HT-29 (cell line): Measurements from ENCODE around the gene RAB5A. TPM values are rescaled to one million over a fixed set of nuclear protein-coding genes. Genes with fewer than 3 reads are reported as not detected.
"Not testable (repeated sequence)": the region's sequence is repeated elsewhere in the genome, so short reads cannot be mapped to it uniquely, and the experiment has no call there.

ENCODE experiments used
- DNase-seq: peaks from one replicate; pipeline ENCODE4 v3.0.0-alpha.2; 2015; ENCODE audit warnings: low spot score
- total RNA-seq: library from RNA; depleted of rRNA; stranded (reverse); fragments of >200 nt; shearing (Covaris generic); gene quantifications from 2 replicates; pipeline ENCODE4 v1.2.3, GENCODE V29; 2014

The RAB5A gene
- total RNA-seq, 1 experiment from 2014 or later: 29.7 TPM

DNA sequence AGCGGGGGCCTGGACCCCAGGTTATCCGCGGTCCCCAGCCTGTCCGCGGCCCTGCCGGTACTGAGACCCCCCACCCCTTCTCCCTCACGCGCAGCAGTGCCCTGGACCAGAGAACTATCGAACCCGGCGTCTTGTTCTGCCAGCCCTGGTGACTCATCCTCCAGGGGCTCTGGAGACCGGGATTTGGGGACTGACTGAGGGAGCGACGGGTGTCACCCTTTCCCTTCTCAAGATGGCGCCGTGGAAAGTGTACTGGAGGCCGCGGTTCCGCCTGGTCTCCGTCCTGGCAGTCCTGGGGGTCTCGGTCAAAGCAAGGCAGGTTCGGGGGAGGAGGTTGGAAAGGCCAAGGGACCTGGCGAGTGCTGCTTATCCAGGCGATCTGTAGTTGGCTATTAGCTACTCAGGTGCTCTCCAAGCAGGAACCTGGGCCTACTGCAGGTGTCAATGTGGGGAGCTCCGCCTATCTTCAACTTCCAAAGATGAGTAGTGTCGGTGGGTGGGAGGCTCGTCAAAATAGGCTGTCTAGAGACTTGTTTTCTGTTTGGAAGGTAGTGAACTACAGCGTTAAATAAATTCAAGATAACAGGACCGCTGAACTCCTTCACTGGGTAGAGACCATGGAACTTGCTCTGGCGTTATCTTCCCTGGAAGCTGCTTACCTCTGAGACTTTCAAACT, 790 bp downstream of the RAB5A start:
- peak; percentile 40 for DNase-seq

DNA sequence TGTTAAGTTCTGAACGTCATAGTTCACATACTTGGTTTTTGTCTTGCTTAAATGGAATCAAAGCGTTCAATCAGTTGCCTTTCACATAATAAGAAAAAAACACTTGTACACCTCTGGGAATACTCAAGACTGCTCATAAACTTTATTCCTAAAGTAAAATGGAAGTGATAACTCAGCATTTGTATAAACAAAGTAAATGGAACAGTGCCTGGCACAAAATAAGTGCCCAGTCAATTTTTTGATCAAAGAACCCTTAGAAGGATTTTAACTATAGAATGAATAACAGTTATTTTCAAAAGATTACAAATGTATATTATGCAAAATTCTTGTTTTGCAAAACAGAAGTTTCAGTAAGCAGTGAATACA, 1.3 kb downstream of the RAB5A start:
- no peak for DNase-seq

DNA sequence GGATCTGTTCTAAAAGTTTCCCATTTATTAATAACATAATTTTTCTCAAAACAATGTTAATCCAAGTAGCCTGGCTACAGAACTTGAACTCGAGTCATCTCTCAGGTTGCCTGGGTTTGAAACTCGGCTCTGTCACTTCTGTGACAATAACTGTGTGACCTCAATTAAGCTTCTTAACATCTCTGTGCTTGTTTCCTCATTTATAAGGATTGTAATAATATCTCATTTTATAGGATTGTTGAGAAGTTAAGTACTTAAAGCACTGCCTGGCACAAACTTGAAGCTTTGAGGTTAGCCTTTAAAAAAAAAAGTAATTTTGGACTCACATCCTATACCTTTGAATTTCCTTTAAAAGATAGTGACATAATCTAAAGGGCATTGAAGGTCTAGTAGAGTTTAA, 3.4 kb downstream of the RAB5A start:
- no peak for DNase-seq

DNA sequence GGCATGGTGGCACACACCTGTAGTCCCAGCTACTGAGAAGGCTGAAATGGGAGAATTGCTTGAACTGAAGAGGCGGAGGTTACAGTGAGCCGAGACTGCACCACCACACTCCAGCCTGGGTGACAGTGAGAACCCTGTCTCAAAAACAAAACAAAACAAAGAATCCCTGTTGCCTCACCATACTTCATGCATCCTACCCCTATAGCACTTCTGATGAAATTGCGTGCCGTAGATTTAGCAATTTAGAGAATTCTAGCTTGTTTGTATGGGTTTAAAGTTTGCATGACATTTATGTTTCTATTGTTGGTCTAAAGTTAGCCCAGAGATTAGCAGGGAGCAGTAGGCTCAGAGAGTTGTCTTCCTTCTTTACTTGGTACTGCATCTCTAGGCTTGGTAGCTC, 7.8 kb downstream of the RAB5A start:
- no peak for DNase-seq

DNA sequence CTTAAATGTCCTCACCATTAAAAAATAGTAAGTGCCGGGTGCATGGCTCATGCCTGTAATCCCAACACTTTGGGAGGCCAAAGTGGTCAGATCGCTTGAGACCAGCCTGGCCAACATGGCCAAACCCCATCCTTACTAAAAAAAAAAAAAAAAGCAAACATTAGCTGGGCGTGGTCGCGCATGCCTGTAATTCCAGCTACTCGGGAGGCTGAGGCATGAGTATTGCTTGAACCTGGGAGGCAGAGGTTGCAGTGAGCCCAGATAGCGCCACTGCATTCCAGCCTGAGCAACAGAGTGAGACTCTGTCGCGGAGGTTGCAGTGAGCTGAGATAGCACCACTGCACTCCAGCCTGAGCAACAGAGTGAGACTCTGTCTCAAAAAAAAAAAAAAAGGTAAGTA, 10.5 kb downstream of the RAB5A start:
- not testable (repeated sequence) for DNase-seq

DNA sequence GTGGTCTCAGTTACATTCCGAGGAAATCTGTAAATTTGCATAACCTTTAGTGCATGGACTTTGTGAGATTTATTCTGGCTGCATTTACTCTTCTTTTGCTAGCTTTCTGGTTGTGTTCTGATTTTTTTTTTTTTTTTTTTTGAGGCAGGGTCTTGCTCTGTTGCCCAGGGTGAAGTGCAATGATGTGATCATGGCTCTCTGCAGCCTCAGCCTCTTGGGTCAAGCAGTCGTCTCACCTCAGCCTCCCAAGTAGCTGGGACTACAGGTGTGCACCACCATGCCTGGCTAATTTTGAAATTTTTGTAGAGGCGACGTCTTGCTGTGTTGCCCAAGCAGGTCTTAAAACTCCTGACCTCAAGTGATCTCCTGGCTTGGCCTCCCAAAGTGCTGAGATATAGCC, 12.6 kb downstream of the RAB5A start:
- DNase-seq: no peak

DNA sequence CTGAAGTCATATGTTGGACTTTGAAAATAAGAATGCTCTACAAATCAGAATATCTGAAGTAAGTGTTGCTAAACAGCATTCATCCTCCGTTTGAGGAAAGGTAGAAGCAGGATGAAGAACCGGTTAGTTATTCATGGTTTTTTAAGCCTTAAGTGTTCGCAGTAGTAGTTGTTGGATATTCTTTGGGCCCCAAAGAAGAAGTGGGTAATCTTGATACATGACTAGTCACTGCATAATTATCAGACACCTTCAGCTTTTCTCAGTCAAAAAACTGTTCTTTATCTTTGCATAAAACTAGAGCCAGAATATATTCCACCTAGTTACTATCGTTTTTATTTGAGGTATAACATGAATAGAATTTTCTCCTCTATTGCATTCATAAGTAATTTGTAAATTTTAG, 13.8 kb downstream of the RAB5A start:
- DNase-seq: no peak

DNA sequence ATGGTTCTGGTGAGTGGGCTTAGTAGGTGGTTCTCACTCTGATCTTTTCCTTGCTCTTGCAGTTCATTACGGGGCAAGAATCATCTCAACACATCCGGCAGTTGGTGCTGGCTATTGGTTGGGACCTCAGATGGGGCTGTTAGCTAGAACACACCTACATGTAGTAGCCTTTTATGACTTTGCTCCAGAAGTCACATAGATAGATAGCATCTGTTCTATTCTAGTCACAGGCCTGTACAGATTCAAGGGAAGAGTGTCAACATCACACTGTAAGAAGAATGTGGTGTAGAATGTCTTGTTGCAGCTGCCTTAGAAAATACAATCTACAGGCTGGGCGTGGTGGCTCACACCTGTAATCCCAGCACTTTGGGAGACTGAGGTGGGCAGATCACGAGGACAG, 15.1 kb downstream of the RAB5A start:
- DNase-seq: no peak

DNA sequence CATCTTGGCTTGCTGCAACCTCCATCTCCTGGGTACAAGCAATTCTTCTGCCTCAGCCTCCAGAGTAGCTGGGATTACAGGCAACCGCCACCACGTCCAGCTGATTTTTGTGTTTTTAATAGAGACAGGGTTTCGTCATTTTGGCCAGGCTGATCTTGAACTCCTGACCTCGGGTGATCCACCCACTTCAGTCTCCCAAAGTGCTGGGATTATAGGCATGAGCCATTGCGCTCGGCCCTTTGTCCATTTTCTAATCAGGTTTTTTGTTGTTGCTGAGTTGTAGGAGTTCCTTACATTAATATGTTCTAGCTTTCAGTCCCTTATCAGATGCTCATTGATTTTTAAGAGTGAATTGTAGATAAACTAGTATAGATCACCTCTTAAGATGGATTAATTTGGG, 20.3 kb downstream of the RAB5A start:
- DNase-seq: no peak

DNA sequence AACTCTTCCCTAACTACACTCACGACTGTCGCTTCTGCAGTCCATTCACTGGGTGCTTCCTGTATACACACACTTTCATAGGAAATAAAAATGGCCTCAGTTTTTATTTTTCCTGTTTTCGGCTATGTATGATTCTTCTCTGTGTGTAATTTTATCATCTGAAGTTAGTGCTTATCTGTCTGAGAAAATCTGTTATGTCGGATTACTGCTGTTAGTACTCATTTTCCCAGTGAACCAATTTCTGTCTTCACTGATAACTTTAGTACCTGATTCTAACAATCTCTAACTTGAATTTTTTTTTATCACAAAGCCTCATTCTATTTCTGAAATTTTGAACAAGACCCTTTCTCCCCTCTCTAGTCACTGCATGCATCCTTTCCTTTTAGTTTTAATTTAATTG, 20.9 kb downstream of the RAB5A start:
- DNase-seq: no peak

DNA sequence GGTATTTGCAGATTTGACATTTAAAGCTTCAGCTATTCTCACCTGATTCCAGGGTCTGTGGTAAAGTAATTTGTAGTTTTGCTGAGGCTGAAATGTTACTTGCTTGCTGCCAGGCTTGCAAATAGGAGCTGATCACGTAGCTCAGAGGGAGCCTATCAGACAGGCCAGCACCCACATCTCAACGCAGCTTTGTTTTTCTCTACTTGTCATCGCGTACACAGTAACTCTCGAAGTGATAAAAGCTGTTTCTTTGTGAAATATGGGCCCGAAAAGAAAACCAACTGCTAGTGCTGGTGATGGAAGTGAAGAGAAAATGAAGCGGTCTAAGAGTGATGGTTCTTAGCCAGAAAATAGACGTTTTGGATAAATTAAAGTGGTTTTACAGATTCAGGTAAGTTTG, 23.4 kb downstream of the RAB5A start:
- no peak for DNase-seq

DNA sequence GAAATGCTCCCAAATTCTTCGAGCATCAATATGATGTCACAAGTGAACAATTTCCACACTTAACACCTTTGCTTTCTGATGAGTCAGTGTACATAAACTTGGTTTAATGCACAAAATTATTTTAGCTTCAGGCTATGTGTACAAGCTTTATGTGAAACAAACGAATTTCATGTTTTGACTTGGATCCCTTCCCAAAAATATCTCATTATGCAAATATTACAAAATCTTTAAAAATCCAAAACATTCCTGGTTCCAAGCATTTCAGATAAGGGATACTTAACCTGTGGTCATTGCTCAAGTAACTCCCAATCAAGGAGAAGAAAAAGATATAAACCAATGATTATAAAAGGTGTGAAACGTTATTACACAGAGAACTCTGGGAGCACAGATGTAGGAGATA, 25.2 kb downstream of the RAB5A start:
- DNase-seq: no peak

DNA sequence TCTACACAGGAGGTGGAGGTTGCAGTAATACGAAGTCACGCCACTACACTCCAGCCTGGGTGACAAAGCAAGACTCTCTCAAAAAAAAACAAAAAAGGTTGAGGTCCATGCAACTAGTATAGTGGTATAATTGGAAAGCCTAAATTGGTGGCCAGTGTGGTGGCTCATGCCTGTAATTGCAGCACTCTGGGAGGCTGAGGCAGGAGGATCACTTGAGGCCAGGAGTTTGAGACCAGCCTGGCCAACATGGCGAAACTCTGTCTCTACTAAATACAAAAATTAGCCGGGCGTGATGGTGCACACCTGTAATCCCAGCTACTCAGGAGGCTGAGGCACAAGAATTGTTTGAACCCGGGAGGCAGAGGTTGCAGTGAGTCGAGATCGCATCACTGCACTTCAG, 42.0 kb downstream of the RAB5A start:
- not testable (repeated sequence) for DNase-seq

DNA sequence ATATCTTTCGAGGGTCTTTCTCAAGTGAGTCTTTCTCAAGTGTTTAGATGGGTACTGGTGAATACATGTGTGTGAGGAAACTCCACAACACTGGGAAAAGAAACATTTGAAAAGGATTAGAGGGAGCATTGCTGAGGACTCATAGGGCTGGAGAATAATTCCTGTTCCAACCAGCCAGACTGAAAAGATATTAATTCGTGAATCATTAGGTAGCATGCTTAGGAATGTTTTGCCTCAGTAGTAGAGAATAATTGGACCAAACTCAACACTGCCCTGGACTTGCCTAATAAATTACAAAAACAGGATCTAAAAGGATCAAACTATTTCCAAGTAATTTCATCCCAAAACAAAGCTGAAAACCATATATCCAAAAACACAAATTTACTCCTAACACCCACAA, 47.9 kb downstream of the RAB5A start:
- no peak for DNase-seq

DNA sequence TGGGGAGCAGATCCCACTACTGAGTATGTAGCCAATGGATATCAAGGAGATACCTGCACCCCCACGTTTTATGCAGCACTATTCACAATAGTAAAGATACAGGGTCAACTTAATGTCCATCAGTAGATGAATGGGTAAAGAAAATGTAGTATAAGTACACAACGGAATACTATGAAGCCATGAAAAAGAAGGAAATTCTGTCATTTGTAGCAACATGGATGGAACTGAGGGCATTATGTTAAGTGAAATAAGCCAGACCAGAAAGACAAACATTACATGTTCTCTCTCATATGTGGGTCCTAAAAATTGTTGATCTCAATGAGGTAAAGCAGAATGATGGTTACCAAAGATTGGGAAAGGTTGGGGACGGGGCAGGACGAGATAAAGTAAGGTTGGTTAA, 50.6 kb downstream of the RAB5A start:
- DNase-seq: no peak

DNA sequence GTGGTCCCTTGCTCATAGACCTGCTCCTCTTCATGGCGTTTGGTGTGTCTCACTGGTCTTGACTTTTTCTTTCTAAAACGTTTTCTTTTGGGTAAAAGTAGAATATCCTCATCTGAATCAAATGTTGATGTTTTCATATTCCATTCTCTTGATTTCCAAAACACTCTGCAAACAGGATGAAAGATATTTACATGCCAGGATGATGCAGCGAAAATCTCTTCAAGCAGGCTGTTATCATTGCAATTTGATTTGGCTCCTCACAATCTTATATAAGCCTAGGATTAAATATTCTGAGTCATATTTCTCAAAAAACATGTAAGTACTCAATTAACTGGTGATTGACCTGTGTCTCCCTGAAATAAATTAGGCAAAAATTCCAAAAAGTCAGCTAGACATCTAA, 55.0 kb downstream of the RAB5A start:
- no peak for DNase-seq

DNA sequence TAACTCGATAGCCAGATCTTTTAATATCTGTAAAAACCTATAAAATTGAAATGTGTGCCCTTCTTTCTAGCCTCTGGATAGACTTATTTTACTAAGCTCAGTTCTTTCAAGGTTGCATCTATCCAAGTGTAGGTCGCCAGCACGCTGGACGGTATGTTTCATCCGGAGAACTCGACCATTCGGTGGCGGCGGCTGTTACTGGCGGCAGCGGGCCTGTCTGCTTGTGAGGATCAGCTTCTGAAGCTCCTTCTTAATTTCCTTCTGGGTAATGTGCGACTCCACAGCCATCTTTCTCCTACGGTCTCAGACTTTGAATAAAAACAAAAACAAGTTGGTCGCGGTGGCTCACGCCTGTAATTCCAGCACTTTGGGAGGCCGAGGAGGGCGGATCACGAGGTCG, 61.1 kb downstream of the RAB5A start:
- no peak for DNase-seq

DNA sequence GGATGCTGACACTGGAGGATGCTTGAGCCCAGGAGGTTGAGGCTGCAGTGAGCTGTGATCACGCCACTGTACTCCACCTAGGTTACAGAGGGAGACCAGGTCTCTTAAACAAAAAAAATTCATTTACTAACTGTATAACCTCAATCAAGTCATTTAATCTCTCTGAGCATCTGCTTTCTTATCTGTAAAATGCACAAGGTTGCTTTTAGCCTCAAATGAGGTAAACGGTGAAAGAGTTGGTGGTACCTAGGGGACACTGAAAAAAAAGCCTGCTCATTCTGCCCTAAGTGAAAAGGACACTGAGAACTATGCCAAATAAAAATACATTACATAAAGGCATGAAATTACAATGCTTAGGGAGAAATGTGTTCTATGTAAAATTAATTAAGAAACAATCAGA, 61.7 kb downstream of the RAB5A start:
- no peak for DNase-seq

DNA sequence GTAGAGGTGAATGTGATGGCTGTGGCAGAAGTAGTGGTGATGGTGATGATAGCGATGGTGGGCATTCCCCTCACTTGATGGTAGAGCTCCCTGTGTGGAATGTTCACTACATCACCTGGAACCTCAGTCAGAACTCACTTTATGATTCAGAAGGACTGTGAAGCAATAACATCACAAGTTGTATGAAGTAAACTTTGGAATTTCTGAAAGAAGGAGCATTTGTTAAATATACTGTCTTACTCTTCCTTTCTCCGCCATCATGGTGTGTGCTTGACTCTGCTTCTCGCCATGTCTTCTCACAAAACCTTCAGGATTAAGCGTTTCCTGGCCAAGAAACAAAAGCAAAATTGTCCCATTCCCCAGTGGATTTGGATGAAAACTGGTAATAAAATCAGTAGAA, 65.3 kb downstream of the RAB5A start, which contains the start of gene PP2D1:
TSS of gene PP2D1 (minus strand) at position 101 of the 400 bp plus-strand sequence. CDS start 192 bp downstream, outside the sequence.
- no peak for DNase-seq

DNA sequence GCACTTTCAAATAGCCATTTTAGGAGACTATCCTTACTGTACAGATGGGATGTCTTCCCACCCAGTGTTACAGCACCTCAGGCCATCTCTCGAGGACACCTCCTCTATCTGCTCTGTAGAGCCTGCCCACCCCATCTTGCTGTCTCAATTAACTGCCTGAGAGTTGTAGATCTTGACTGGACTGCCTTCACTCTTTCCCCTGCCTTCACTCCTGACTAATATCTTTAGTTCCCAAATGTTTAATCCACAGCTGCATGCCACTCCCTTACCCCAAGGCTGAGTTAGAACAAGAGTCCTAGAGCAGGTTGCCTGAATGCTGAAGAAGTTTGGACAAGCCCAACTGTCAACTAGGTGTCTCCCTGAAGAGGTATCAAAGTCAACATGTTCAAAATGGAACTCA, 66.5 kb downstream of the RAB5A start:
- DNase-seq: no peak

DNA sequence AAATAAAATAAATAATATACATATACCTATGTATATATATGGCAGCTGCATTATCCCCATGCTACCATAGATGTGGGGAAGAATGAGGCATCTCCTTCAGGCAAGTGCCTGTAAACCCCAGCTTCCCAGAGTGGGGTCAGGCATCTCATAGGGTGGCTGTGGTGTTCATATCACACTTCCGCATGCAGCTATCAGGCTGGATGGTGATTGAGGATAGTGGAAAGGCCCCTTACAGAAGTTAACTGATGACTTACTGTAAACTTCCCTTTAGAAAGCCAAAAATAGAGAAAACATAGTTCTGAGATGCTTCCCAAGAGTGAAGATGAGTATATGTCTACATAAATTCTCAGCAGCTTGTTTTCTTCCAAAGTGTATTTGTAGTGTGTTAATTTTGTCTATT, 68.6 kb downstream of the RAB5A start:
- DNase-seq: no peak

DNA sequence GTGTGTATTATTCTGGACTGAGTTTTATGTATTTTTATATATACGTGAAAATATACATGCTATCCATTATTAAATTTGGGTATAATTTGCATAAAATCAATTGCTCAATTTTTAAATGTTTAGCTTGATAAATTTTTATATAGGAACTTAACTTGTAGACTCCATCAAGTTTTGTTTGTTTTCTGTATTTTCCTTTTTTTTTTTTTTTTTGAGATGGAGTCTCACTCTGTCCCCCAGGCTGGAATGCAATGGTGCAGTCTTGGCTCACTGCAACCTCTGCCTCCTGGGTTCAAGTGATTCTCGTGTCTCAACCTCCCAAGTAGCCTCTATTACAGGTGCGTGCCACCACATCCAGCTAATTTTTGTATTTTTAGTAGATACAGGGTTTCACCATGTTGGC, 69.2 kb downstream of the RAB5A start:
- not testable (repeated sequence) for DNase-seq

DNA sequence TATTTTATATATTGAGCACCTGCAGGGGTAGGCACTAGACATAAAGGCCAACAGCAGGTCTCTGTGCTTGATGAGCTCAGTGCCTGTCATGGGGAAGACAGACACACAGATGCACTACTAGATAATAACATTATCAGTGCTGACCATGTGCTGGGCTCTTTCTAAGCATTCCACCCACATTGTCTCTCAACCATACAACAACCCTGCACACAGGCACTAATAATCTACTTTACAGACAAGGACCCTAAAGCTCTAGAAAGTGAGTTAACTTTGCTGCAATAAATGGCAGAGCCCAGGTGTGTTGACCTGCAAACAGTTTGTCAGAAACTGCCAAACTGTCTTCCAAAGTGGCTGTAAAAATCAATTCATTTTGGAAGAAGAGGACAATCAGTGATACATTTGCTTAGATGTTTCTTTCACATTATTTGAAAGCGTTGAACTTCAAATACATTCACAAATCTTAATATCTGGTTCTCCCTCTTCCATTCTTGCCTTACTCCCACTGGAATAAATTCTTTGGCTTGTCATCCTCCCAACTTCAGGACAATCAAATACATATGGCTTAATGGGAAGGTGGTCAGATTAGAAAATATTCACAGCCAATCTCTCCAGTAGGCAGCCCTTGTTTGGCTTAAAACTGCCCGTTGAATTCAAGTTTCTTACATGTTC, 76.2 kb downstream of the RAB5A start:
- no peak for DNase-seq
